IPS-11a (cell line): ENCODE data around the gene PIK3C2B.

Experiments
- H3K4me3 ChIP-seq: one replicate; pipeline ENCODE4 v1.5.1; 2013; ENCODE audit warnings: low read depth, low read length, control low read depth

The PIK3C2B gene

GRCh38 chr1:204478921-204479320 lies 15.7 kb downstream of the PIK3C2B start:
- no peak overlapping the region for H3K4me3 ChIP-seq

- H3K4me3 ChIP-seq: no peak overlapping the region
Measured at GRCh38 chr1:204478172-204478899, 16.3 kb downstream of the PIK3C2B start.

- no peak overlapping the region for H3K4me3 ChIP-seq
Measured at GRCh38 chr1:204477036-204477740, 17.4 kb downstream of the PIK3C2B start.

GRCh38 chr1:204476563-204476962 lies 18.0 kb downstream of the PIK3C2B start:
- no peak overlapping the region for H3K4me3 ChIP-seq

GRCh38 chr1:204475656-204476432 lies 18.8 kb downstream of the PIK3C2B start:
- H3K4me3 ChIP-seq: no peak overlapping the region

- H3K4me3 ChIP-seq: no peak overlapping the region
Measured at GRCh38 chr1:204473400-204473965, 21.1 kb downstream of the PIK3C2B start.

- no peak overlapping the region for H3K4me3 ChIP-seq
Measured at GRCh38 chr1:204472660-204473059, 21.9 kb downstream of the PIK3C2B start.

- H3K4me3 ChIP-seq: no peak overlapping the region
Measured at GRCh38 chr1:204471687-204472086, 22.9 kb downstream of the PIK3C2B start.

GRCh38 chr1:204469304-204469703 lies 25.3 kb downstream of the PIK3C2B start:
- no peak overlapping the region for H3K4me3 ChIP-seq

- no peak overlapping the region for H3K4me3 ChIP-seq
Measured at GRCh38 chr1:204468766-204469302, 25.8 kb downstream of the PIK3C2B start.

GRCh38 chr1:204468206-204468605 lies 26.4 kb downstream of the PIK3C2B start:
- H3K4me3 ChIP-seq: no peak overlapping the region

- H3K4me3 ChIP-seq: no peak overlapping the region
Measured at GRCh38 chr1:204466416-204467405, 27.9 kb downstream of the PIK3C2B start.

GRCh38 chr1:204465546-204466415 lies 28.8 kb downstream of the PIK3C2B start:
- no peak overlapping the region for H3K4me3 ChIP-seq

GRCh38 chr1:204464701-204465100 lies 29.9 kb downstream of the PIK3C2B start:
- H3K4me3 ChIP-seq: no peak overlapping the region

- H3K4me3 ChIP-seq: no peak overlapping the region
Measured at GRCh38 chr1:204464187-204464631, 30.4 kb downstream of the PIK3C2B start.

- no peak overlapping the region for H3K4me3 ChIP-seq
Measured at GRCh38 chr1:204463125-204464060, 31.2 kb downstream of the PIK3C2B start.

- H3K4me3 ChIP-seq: no peak overlapping the region
Measured at GRCh38 chr1:204462229-204462561, 32.4 kb downstream of the PIK3C2B start.
